Activated T-cell treated with anti-CD3 and anti-CD28 coated beads, Interleukin-2, amount 50 U/mL, for 4 hours (primary cell): ENCODE measurements around the gene F10. TPM values are rescaled to one million over a fixed set of nuclear protein-coding genes. Genes with fewer than 3 reads are reported as not detected.
"Not testable (repeated sequence)": the region's sequence is repeated elsewhere in the genome, so short reads cannot be mapped to it uniquely, and the experiment has no call there.

ENCODE experiments used
- ATAC-seq, 2 donors: fragments of 200-7000 bp; cut with Tn5 transposase; one replicate each; pipeline ENCODE4 v1.10.0; 2021
- DNase-seq: peaks from one replicate; pipeline ENCODE4 v3.0.0-alpha.2; 2020
- H3K27me3 Mint-ChIP-seq: one replicate; pipeline ENCODE4 v1.8.0; 2021; ENCODE audit warnings: low read depth, mixed read lengths
- H3K36me3 Mint-ChIP-seq: one replicate; pipeline ENCODE4 v1.8.0; 2022; ENCODE audit warnings: mixed read lengths; ENCODE audit not compliant: insufficient read depth
- H3K4me1 Mint-ChIP-seq: one replicate; pipeline ENCODE4 v1.8.0; 2021; ENCODE audit warnings: low read depth, mixed read lengths
- H3K4me3 Mint-ChIP-seq: one replicate; pipeline ENCODE4 v1.8.0; 2021; ENCODE audit warnings: mild to moderate bottlenecking, moderate library complexity, mixed read lengths
- H3K9me3 Mint-ChIP-seq: one replicate; pipeline ENCODE4 v1.8.0; 2021; ENCODE audit warnings: mixed read lengths
- total RNA-seq, 3 donors: library from RNA; stranded (reverse); gene quantifications; one replicate each; pipeline ENCODE4 v1.2.1, GENCODE V29; 2021

F10 gene
- total RNA-seq, 3 donors from 2014 or later: not detected

GRCh38 chr13:113152691-113152983 is 30.0 kb downstream of the F10 start:
- DNase-seq (no peak), ATAC-seq (no peak)
- Mint-ChIP-seq H3K27me3 (no peaks in the 10 kb centered on the region), H3K36me3 (no peaks in the 10 kb centered on the region), H3K4me3 (peak overlapping the region; percentile 81), H3K4me1 (peaks cover 22% of the 10 kb centered on the region), H3K9me3 (peaks cover 10% of the 10 kb centered on the region)

GRCh38 chr13:113152984-113153809 is 30.6 kb downstream of the F10 start:
- H3K27me3 Mint-ChIP-seq: no peaks in the 10 kb centered on the region
- peak overlapping the region; percentile 81 for H3K4me3 Mint-ChIP-seq
- peaks cover 22% of the 10 kb centered on the region for H3K4me1 Mint-ChIP-seq
- H3K36me3 Mint-ChIP-seq: no peaks in the 10 kb centered on the region
- ATAC-seq (peak; percentile 32 to 38), DNase-seq (no peak)
- peaks cover 10% of the 10 kb centered on the region for H3K9me3 Mint-ChIP-seq

- peak overlapping the region; percentile 75 for H3K4me3 Mint-ChIP-seq
- DNase-seq: peak; percentile 71
- H3K4me1 Mint-ChIP-seq: peaks cover 22% of the 10 kb centered on the region
- H3K36me3 Mint-ChIP-seq: no peaks in the 10 kb centered on the region
- peak; percentile 50 to 68 for ATAC-seq
- H3K27me3 Mint-ChIP-seq: no peaks in the 10 kb centered on the region
- H3K9me3 Mint-ChIP-seq: peaks cover 10% of the 10 kb centered on the region
These were observed 31.5 kb downstream of the F10 start for GRCh38 chr13:113153810-113154748.

GRCh38 chr13:113155201-113155600 is 32.6 kb downstream of the F10 start:
- no peak for DNase-seq
- ATAC-seq: no peak
- no peaks in the 10 kb centered on the region for H3K36me3 Mint-ChIP-seq
- peaks cover 10% of the 10 kb centered on the region for H3K9me3 Mint-ChIP-seq
- peaks cover 25% of the 10 kb centered on the region for H3K4me1 Mint-ChIP-seq
- peak overlapping the region; percentile 54 for H3K4me3 Mint-ChIP-seq
- H3K27me3 Mint-ChIP-seq: no peaks in the 10 kb centered on the region

- H3K9me3 Mint-ChIP-seq: peaks cover 10% of the 10 kb centered on the region
These were observed 33.5 kb downstream of the F10 start for GRCh38 chr13:113155982-113156655.

GRCh38 chr13:113157206-113157928 is 34.8 kb downstream of the F10 start:
- no peak for DNase-seq
- Mint-ChIP-seq H3K36me3 (no peaks in the 10 kb centered on the region), H3K9me3 (peaks cover 10% of the 10 kb centered on the region), H3K27me3 (no peaks in the 10 kb centered on the region), H3K4me1 (peaks cover 28% of the 10 kb centered on the region), H3K4me3 (no peak overlapping the region)
- no peak for ATAC-seq

More at GRCh38 chr13:113155982-113156655, 33.5 kb downstream of the F10 start:
- ATAC-seq (no peak), DNase-seq (no peak)
- H3K27me3 Mint-ChIP-seq: no peaks in the 10 kb centered on the region
- H3K4me3 Mint-ChIP-seq: no peak overlapping the region
- H3K36me3 Mint-ChIP-seq: no peaks in the 10 kb centered on the region
- peaks cover 30% of the 10 kb centered on the region for H3K4me1 Mint-ChIP-seq

- no peaks in the 10 kb centered on the region for H3K27me3 Mint-ChIP-seq
These were observed 35.5 kb downstream of the F10 start, which contains the start of gene PROZ for GRCh38 chr13:113157929-113158747. TSS of gene PROZ (plus strand) at chr13:113158648. CDS start at chr13:113158661, 13 bp downstream.

GRCh38 chr13:113158946-113159345 is 36.3 kb downstream of the F10 start:
- Mint-ChIP-seq H3K36me3 (no peaks in the 10 kb centered on the region), H3K27me3 (peaks cover 3% of the 10 kb centered on the region), H3K4me3 (no peak overlapping the region), H3K4me1 (peaks cover 25% of the 10 kb centered on the region), H3K9me3 (peaks cover 10% of the 10 kb centered on the region)
- DNase-seq (no peak), ATAC-seq (no peak)

More at GRCh38 chr13:113157929-113158747, 35.5 kb downstream of the F10 start, which contains the start of gene PROZ:
- no peaks in the 10 kb centered on the region for H3K36me3 Mint-ChIP-seq
- ATAC-seq (no peak), DNase-seq (no peak)
- H3K9me3 Mint-ChIP-seq: peaks cover 10% of the 10 kb centered on the region
- H3K4me1 Mint-ChIP-seq: peaks cover 24% of the 10 kb centered on the region
- no peak within 1 kb of the TSS for H3K4me3 Mint-ChIP-seq

- Mint-ChIP-seq H3K36me3 (no peaks in the 10 kb centered on the region), H3K9me3 (peaks cover 10% of the 10 kb centered on the region), H3K4me1 (peaks cover 22% of the 10 kb centered on the region), H3K4me3 (no peak overlapping the region), H3K27me3 (peaks cover 3% of the 10 kb centered on the region)
- DNase-seq (no peak), ATAC-seq (no peak)
These were observed 37.1 kb downstream of the F10 start for GRCh38 chr13:113159701-113160100.

- H3K9me3 Mint-ChIP-seq: no peaks in the 10 kb centered on the region
- ATAC-seq: no peak
These were observed 38.4 kb downstream of the F10 start for GRCh38 chr13:113160983-113161382.

GRCh38 chr13:113161433-113161832 is 38.8 kb downstream of the F10 start:
- Mint-ChIP-seq H3K27me3 (peaks cover 3% of the 10 kb centered on the region), H3K36me3 (no peaks in the 10 kb centered on the region), H3K4me3 (no peak overlapping the region), H3K4me1 (peaks cover 29% of the 10 kb centered on the region), H3K9me3 (no peaks in the 10 kb centered on the region)
- ATAC-seq (no peak), DNase-seq (no peak)

More at GRCh38 chr13:113160983-113161382, 38.4 kb downstream of the F10 start:
- peaks cover 24% of the 10 kb centered on the region for H3K4me1 Mint-ChIP-seq
- no peaks in the 10 kb centered on the region for H3K36me3 Mint-ChIP-seq
- DNase-seq: no peak
- peaks cover 3% of the 10 kb centered on the region for H3K27me3 Mint-ChIP-seq
- H3K4me3 Mint-ChIP-seq: no peak overlapping the region

- not testable (repeated sequence) for H3K4me3 Mint-ChIP-seq, H3K9me3 Mint-ChIP-seq, H3K27me3 Mint-ChIP-seq, ATAC-seq, DNase-seq, H3K36me3 Mint-ChIP-seq
- H3K4me1 Mint-ChIP-seq: peaks cover 31% of the 10 kb centered on the region
These were observed 39.4 kb downstream of the F10 start for GRCh38 chr13:113161975-113162374.
